ENCODE measurements around the gene GATA5.
A peak's percentile ranks its signal among the peaks of the same experiment; 100 is the strongest.

The GATA5 gene

DNA sequence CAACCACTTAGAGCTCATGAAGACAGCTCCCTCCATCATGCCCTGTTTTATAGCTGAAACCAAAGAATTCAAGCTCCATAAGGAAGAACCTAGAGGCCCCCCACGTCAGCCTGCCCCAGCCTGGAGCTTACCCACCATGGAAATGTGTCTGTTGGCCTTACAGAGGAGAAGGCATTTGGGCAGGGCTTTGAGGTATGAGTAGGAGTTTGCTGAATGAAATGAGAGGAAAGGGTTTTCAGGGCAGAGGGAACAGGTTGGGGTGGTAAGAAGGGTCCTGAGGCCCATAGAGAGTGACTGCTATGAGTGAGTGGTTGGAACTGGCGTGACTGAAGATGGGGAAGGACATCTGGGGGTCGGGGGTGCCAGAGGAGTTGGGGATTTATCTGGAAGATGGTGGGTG lies 12.7 kb upstream of the GATA5 start:
- Histone ChIP-seq H3K14ac (ENCODE audit: low read length) (no peak overlapping the region), H3K9ac (ENCODE audit: low read depth, low read length, poor library complexity) (no peak overlapping the region), H3K4me1 (ENCODE audit: control insufficient read depth in 2 of 2, insufficient read depth in 1 of 2, low read depth in 1 of 2, low read length in 2 of 2) (peaks cover 0 to 17% of the 10 kb centered on the region in 2 donors), H3K4me2 (ENCODE audit: insufficient read depth, low read length, poor library complexity, severe bottlenecking) (no peak overlapping the region), H3K27me3 (ENCODE audit: control insufficient read depth in 3 of 3, insufficient read depth in 3 of 3, low read depth in 1 of 3, low read length in 3 of 3) (peaks cover 3 to 88% (median 17%) of the 10 kb centered on the region in 3 experiments), H3K4me3 (ENCODE audit: low read length in 2 of 2) (no peak overlapping the region), H3K4ac (ENCODE audit: low read length) (no peak overlapping the region), H3K36me3 (replicated peaks in 1 of 2; ENCODE audit: control insufficient read depth in 2 of 2, insufficient read depth in 2 of 2, low read length in 2 of 2) (no peaks in the 10 kb centered on the region), H2AK5ac (ENCODE audit: low read depth, low read length) (no peak overlapping the region), H2BK12ac (ENCODE audit: low read length) (no peak overlapping the region), H4K91ac (ENCODE audit: low read depth, low read length, poor library complexity) (no peak overlapping the region), H3K27ac (replicated peaks; ENCODE audit: low read length) (no peak overlapping the region), H3K18ac (ENCODE audit: low read length) (no peak overlapping the region), H2BK15ac (ENCODE audit: low read length) (no peak overlapping the region), H2BK120ac (ENCODE audit: low read depth, low read length) (no peak overlapping the region), H3K9me3 (replicated peaks in 1 of 2; ENCODE audit: control insufficient read depth in 2 of 2, insufficient read depth in 1 of 2, low read depth in 1 of 2, low read length in 2 of 2) (peaks cover 0 to 5% of the 10 kb centered on the region in 2 donors), H2BK5ac (ENCODE audit: low read length) (no peak overlapping the region), H3K23ac (ENCODE audit: low read depth, low read length, poor library complexity) (no peak overlapping the region), H3K79me1 (ENCODE audit: low read depth, low read length) (peaks cover 3% of the 10 kb centered on the region), H2AFZ (ENCODE audit: low read length) (no peak overlapping the region), H4K8ac (ENCODE audit: low read depth, low read length) (no peak overlapping the region)
- no CpG with 5 or more reads among the region's 3 CpGs for WGBS, 2 donors (ENCODE audit: extremely low coverage in 2 of 2, insufficient read length in 2 of 2, insufficient replicate concordance in 1 of 2)
- DNase-seq (ENCODE audit: low spot score): no peak

DNA sequence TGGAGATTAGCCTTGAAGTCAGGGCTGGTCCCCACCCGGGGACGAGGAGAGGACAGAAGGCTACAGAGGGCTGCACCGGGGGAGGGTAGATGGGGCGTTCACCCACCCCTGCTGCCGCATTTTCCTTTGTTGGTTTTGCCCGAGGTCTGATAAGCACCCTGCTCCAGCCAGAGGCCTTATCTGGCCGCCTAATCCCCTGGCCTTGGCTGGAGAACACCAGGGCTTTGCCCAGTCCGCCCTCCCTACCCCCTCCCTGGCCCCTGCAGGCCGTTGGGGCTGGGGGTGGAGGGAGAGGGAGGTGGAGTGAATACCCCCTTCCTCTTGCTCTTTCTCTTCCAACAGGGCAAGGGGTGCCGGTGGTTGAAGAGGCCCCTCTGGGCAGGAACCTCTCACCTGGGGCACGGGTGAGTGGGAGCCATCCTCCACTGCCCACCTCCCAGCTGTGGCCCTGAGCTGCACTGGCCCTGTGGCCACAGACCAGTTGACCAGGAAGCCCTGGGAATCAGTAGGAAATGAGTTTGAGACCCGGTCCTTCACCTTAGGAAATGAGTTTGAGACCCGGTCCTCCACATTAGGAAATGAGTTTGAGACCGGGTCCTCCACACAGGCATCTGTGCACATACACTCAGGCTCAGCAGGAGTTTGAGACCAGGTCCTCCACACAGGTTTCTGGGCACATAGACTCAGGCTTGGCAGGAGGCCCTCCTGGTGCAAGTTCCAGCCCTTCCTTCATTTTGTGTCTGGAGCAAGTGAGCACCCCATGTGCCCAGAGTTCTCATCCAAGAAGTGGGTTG lies 12.0 kb upstream of the GATA5 start:
- Histone ChIP-seq H2AFZ (ENCODE audit: low read length) (no peak overlapping the region), H3K4me3 (ENCODE audit: low read length in 2 of 2) (no peak overlapping the region), H3K23ac (ENCODE audit: low read depth, low read length, poor library complexity) (peak overlapping the region; percentile 31), H2BK5ac (ENCODE audit: low read length) (no peak overlapping the region), H2BK12ac (ENCODE audit: low read length) (no peak overlapping the region), H3K18ac (ENCODE audit: low read length) (peak overlapping the region; percentile 62), H3K27ac (replicated peaks; ENCODE audit: low read length) (no peak overlapping the region), H3K9ac (ENCODE audit: low read depth, low read length, poor library complexity) (no peak overlapping the region), H3K4me1 (ENCODE audit: control insufficient read depth in 2 of 2, insufficient read depth in 1 of 2, low read depth in 1 of 2, low read length in 2 of 2) (peaks cover 1 to 18% of the 10 kb centered on the region in 2 donors), H3K14ac (ENCODE audit: low read length) (no peak overlapping the region), H2BK15ac (ENCODE audit: low read length) (no peak overlapping the region), H3K36me3 (replicated peaks in 1 of 2; ENCODE audit: control insufficient read depth in 2 of 2, insufficient read depth in 2 of 2, low read length in 2 of 2) (no peaks in the 10 kb centered on the region), H2AK5ac (ENCODE audit: low read depth, low read length) (peak overlapping the region; percentile 22), H2BK120ac (ENCODE audit: low read depth, low read length) (no peak overlapping the region), H3K27me3 (ENCODE audit: control insufficient read depth in 3 of 3, insufficient read depth in 3 of 3, low read depth in 1 of 3, low read length in 3 of 3) (peaks cover 6 to 95% (median 23%) of the 10 kb centered on the region in 3 experiments), H4K8ac (ENCODE audit: low read depth, low read length) (no peak overlapping the region), H3K4ac (ENCODE audit: low read length) (no peak overlapping the region), H3K4me2 (ENCODE audit: insufficient read depth, low read length, poor library complexity, severe bottlenecking) (no peak overlapping the region), H3K9me3 (replicated peaks in 1 of 2; ENCODE audit: control insufficient read depth in 2 of 2, insufficient read depth in 1 of 2, low read depth in 1 of 2, low read length in 2 of 2) (peaks cover 0 to 5% of the 10 kb centered on the region in 2 donors), H4K91ac (ENCODE audit: low read depth, low read length, poor library complexity) (no peak overlapping the region), H3K79me1 (ENCODE audit: low read depth, low read length) (peaks cover 4% of the 10 kb centered on the region)
- no peak for DNase-seq (ENCODE audit: low spot score)
- WGBS, 2 donors (ENCODE audit: extremely low coverage in 2 of 2, insufficient read length in 2 of 2, insufficient replicate concordance in 1 of 2): no CpG with 5 or more reads among the region's 14 CpGs

DNA sequence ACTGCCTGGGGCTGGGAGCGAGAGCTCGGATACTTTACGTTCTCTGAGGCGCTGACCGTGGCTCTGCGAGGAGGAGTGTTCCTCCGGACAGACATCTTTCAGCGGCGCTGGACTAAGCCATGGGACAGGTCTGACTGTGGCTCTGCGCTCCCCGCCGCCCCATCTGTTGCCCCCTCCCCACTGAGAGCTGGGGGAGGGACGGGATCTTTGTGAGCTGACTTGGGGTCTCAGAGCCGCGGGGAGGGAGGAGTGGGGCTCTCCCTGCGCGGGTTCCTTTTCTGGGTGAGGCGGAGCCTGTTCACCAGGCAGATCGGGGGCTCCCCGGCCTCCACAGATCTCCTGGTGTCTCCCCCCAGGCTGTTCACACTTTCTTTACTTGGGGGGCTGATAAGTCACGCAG lies 11.3 kb upstream of the GATA5 start:
- H3K36me3 ChIP-seq (replicated peaks in 1 of 2; ENCODE audit: control insufficient read depth in 2 of 2, insufficient read depth in 2 of 2, low read length in 2 of 2): no peaks in the 10 kb centered on the region
- no CpG with 5 or more reads among the region's 21 CpGs for WGBS, 2 donors (ENCODE audit: extremely low coverage in 2 of 2, insufficient read length in 2 of 2, insufficient replicate concordance in 1 of 2)
- no peak overlapping the region for H2BK120ac ChIP-seq (ENCODE audit: low read depth, low read length)
- no peak overlapping the region for H3K14ac ChIP-seq (ENCODE audit: low read length)
- H4K91ac ChIP-seq (ENCODE audit: low read depth, low read length, poor library complexity): no peak overlapping the region
- no peak for DNase-seq (ENCODE audit: low spot score)
- peak overlapping the region; percentile 87 for H2AK5ac ChIP-seq (ENCODE audit: low read depth, low read length)
- H3K27me3 ChIP-seq (ENCODE audit: control insufficient read depth in 3 of 3, insufficient read depth in 3 of 3, low read depth in 1 of 3, low read length in 3 of 3): peaks cover 11 to 97% (median 30%) of the 10 kb centered on the region in 3 experiments
- no peak overlapping the region for H3K9ac ChIP-seq (ENCODE audit: low read depth, low read length, poor library complexity)
- H3K4me2 ChIP-seq (ENCODE audit: insufficient read depth, low read length, poor library complexity, severe bottlenecking): no peak overlapping the region
- H4K8ac ChIP-seq (ENCODE audit: low read depth, low read length): no peak overlapping the region
- no peak overlapping the region for H2BK5ac ChIP-seq (ENCODE audit: low read length)
- peaks cover 0 to 5% of the 10 kb centered on the region in 2 donors for H3K9me3 ChIP-seq (replicated peaks in 1 of 2; ENCODE audit: control insufficient read depth in 2 of 2, insufficient read depth in 1 of 2, low read depth in 1 of 2, low read length in 2 of 2)
- no peak overlapping the region for H2AFZ ChIP-seq (ENCODE audit: low read length)
- H2BK12ac ChIP-seq (ENCODE audit: low read length): no peak overlapping the region
- peak overlapping the region; percentile 63 for H3K18ac ChIP-seq (ENCODE audit: low read length)
- H3K4me3 ChIP-seq (ENCODE audit: low read length in 2 of 2): no peak overlapping the region
- H3K27ac ChIP-seq (replicated peaks; ENCODE audit: low read length): no peak overlapping the region
- peaks cover 2% of the 10 kb centered on the region for H3K79me1 ChIP-seq (ENCODE audit: low read depth, low read length)
- peaks cover 3 to 24% of the 10 kb centered on the region in 2 donors for H3K4me1 ChIP-seq (ENCODE audit: control insufficient read depth in 2 of 2, insufficient read depth in 1 of 2, low read depth in 1 of 2, low read length in 2 of 2)
- H3K23ac ChIP-seq (ENCODE audit: low read depth, low read length, poor library complexity): peak overlapping the region; percentile 31
- H2BK15ac ChIP-seq (ENCODE audit: low read length): peak overlapping the region; percentile 52
- H3K4ac ChIP-seq (ENCODE audit: low read length): peak overlapping the region; percentile 18

DNA sequence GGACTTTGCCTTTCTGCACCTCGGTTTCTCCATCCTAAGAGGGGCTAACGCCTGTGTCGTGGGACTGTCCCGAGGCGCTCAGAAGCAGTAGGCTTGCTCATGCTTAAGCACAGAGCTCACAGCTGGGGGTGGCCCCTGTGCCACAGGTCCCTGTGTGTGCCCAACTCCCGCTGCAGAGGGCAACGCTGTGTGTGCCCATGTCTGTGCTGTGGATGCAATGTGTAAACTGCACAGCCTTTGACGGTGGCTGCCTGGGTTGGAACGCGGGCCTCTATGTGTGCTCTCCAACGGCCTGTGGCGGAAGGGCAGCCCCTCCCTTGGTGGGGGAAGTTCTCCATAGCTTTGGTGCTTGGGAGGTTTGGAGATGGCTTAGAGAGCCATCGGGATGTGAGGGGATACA lies 10.7 kb upstream of the GATA5 start:
- Histone ChIP-seq H2AK5ac (ENCODE audit: low read depth, low read length) (peak overlapping the region; percentile 6), H3K36me3 (replicated peaks in 1 of 2; ENCODE audit: control insufficient read depth in 2 of 2, insufficient read depth in 2 of 2, low read length in 2 of 2) (no peaks in the 10 kb centered on the region), H3K9ac (ENCODE audit: low read depth, low read length, poor library complexity) (peak overlapping the region; percentile 36), H2BK12ac (ENCODE audit: low read length) (no peak overlapping the region), H3K4me3 (ENCODE audit: low read length in 2 of 2) (no peak overlapping the region), H3K27me3 (ENCODE audit: control insufficient read depth in 3 of 3, insufficient read depth in 3 of 3, low read depth in 1 of 3, low read length in 3 of 3) (peaks cover 13 to 98% (median 36%) of the 10 kb centered on the region in 3 experiments), H3K23ac (ENCODE audit: low read depth, low read length, poor library complexity) (peak overlapping the region; percentile 80), H3K14ac (ENCODE audit: low read length) (peak overlapping the region; percentile 63), H2BK120ac (ENCODE audit: low read depth, low read length) (no peak overlapping the region), H3K4me1 (ENCODE audit: control insufficient read depth in 2 of 2, insufficient read depth in 1 of 2, low read depth in 1 of 2, low read length in 2 of 2) (peaks cover 3 to 30% of the 10 kb centered on the region in 2 donors), H4K91ac (ENCODE audit: low read depth, low read length, poor library complexity) (no peak overlapping the region), H4K8ac (ENCODE audit: low read depth, low read length) (no peak overlapping the region), H2BK5ac (ENCODE audit: low read length) (no peak overlapping the region), H3K4me2 (ENCODE audit: insufficient read depth, low read length, poor library complexity, severe bottlenecking) (no peak overlapping the region), H3K9me3 (replicated peaks in 1 of 2; ENCODE audit: control insufficient read depth in 2 of 2, insufficient read depth in 1 of 2, low read depth in 1 of 2, low read length in 2 of 2) (peaks cover 0 to 5% of the 10 kb centered on the region in 2 donors), H3K18ac (ENCODE audit: low read length) (peak overlapping the region; percentile 44), H2BK15ac (ENCODE audit: low read length) (peak overlapping the region; percentile 49), H2AFZ (ENCODE audit: low read length) (no peak overlapping the region), H3K4ac (ENCODE audit: low read length) (no peak overlapping the region), H3K79me1 (ENCODE audit: low read depth, low read length) (peaks cover 2% of the 10 kb centered on the region), H3K27ac (replicated peaks; ENCODE audit: low read length) (no peak overlapping the region)
- no peak for DNase-seq (ENCODE audit: low spot score)
- WGBS, 2 donors (ENCODE audit: extremely low coverage in 2 of 2, insufficient read length in 2 of 2, insufficient replicate concordance in 1 of 2): no CpG with 5 or more reads among the region's 13 CpGs
